GM12865 (cell line): Measurements from ENCODE around the gene YIF1B.

Experiments
- DNase-seq: peaks from one replicate; pipeline ENCODE4 v3.0.0; 2010; ENCODE audit warnings: low read depth
- H3K4me3 ChIP-seq: 2 replicates; pipeline ENCODE4 v1.5.1; 2011; ENCODE audit warnings: mild to moderate bottlenecking, low read depth, low read length, control low read depth
- CTCF ChIP-seq: IDR thresholded peaks from 2 replicates; pipeline ENCODE4 v1.5.1; 2011; ENCODE audit warnings: low read length, control low read depth, low read depth, inconsistent platforms; ENCODE audit not compliant: insufficient read depth; ENCODE audit errors: missing control alignments

Gene YIF1B

GRCh38 chr19:38331728-38332127 is 16.0 kb upstream of the YIF1B start:
- DNase-seq, result no peak
- no peak overlapping the region for H3K4me3 ChIP-seq
- no peak for TF ChIP-seq CTCF

- DNase-seq, result no peak
- TF ChIP-seq CTCF, result no peak
- H3K4me3 ChIP-seq, result no peak overlapping the region
These were observed 13.9 kb upstream of the YIF1B start for GRCh38 chr19:38329651-38330050.

DNA sequence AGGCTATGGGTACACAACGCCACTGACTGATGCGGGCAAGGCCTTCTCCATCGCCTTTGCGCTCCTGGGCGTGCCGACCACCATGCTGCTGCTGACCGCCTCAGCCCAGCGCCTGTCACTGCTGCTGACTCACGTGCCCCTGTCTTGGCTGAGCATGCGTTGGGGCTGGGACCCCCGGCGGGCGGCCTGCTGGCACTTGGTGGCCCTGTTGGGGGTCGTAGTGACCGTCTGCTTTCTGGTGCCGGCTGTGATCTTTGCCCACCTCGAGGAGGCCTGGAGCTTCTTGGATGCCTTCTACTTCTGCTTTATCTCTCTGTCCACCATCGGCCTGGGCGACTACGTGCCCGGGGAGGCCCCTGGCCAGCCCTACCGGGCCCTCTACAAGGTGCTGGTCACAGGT is 10.8 kb upstream of the YIF1B start:
- no peak overlapping the region for H3K4me3 ChIP-seq
- TF ChIP-seq CTCF, result no peak
- no peak for DNase-seq

DNA sequence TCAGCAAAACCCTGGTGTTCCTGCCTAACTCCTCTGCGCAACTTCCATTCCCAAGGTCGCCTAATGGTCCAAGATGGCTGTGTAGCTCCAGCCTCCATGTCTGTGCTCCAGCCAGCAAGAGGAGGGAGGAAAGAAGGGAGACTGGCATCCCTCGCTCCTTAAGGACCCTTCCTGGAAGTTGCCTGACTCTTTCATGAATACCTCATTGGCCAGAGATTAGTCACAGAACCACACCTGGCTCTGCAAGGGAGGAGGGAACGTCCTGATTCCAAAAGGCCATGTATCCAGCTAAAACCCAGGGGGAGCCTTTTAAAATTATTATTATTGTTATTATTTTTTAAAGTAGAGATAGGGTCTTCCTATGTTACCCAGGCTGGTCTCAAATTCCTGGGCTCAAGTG is 8.7 kb upstream of the YIF1B start:
- no peak for TF ChIP-seq CTCF
- DNase-seq, result no peak
- no peak overlapping the region for H3K4me3 ChIP-seq

DNA sequence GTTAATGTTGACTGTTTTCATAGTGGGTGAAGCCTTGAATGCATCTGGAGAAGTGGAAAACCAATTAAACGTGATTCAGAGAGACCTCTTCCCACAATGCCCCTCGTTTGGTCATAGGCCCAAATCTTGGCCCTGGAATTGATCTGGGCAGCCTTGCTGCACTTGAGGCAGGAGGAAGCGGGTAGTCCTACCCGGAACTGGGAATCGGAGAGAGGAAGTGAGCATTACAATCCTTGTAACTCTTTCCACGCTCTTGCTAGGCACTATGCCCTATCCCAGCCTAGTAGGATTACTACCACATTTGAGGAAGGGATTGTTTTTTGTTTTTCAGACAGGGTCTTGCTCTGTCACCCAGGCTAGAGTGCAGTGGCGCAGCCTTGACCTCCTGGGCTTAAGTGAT is 7.5 kb upstream of the YIF1B start:
- TF ChIP-seq CTCF, result no peak
- no peak for DNase-seq
- H3K4me3 ChIP-seq, result no peak overlapping the region

DNA sequence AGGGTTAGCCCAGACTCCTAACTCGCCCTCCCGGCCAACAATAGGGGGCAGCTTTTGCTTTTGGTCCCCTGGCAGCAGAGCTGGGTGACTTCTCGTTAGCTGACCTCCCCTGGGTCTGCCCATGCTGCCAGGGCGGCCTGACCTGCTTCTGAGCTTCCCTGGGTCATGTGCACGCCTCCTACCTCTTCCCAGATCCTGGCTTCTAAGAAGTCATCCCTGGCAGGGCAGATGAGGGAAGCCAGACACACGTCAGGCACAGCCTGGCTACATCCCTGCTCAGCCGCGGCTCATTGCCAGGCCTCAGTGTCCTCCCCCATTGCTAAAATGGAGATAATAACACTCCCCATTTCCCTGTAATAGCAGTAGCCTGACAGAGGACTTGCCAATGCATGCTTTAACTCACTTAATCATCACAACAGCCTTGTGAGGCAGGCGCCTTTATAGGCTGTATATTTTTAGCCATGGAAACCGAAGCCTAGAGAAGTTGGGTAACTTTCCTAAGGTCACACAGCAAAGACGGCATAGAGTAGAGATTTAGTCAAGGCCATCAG is 6.0 kb upstream of the YIF1B start:
- H3K4me3 ChIP-seq, result no peak overlapping the region
- no peak for TF ChIP-seq CTCF
- DNase-seq, result no peak

DNA sequence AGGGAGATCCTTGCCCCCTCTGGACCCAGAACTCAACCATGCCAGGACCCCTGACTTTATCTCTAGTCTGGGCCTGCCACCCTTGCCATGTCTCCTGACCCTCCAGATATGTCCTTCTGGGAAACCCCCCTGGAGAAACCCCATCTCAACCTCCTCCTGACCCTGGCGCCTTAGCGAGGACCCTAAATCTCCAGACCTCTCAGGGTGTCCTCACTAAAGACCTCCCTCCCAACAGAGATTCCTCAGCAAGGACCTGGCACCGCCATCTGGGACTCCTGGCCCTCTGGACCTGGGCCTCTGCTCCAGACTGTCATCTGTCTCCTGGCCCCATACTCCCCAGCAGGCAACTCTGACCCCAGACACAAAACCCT is 5.2 kb upstream of the YIF1B start:
- no peak for TF ChIP-seq CTCF
- no peak overlapping the region for H3K4me3 ChIP-seq
- no peak for DNase-seq
